Activated naive CD8-positive, alpha-beta T cell treated with anti-CD3 and anti-CD28 coated beads, Interleukin-2, amount 50 U/mL, for 16 hours (primary cell): ENCODE data around the gene MBOAT2.

ENCODE experiments used
- DNase-seq: peaks from one replicate; pipeline ENCODE4 v3.0.0-alpha.2; 2020; ENCODE audit warnings: low read depth, low spot score

The MBOAT2 gene

DNA sequence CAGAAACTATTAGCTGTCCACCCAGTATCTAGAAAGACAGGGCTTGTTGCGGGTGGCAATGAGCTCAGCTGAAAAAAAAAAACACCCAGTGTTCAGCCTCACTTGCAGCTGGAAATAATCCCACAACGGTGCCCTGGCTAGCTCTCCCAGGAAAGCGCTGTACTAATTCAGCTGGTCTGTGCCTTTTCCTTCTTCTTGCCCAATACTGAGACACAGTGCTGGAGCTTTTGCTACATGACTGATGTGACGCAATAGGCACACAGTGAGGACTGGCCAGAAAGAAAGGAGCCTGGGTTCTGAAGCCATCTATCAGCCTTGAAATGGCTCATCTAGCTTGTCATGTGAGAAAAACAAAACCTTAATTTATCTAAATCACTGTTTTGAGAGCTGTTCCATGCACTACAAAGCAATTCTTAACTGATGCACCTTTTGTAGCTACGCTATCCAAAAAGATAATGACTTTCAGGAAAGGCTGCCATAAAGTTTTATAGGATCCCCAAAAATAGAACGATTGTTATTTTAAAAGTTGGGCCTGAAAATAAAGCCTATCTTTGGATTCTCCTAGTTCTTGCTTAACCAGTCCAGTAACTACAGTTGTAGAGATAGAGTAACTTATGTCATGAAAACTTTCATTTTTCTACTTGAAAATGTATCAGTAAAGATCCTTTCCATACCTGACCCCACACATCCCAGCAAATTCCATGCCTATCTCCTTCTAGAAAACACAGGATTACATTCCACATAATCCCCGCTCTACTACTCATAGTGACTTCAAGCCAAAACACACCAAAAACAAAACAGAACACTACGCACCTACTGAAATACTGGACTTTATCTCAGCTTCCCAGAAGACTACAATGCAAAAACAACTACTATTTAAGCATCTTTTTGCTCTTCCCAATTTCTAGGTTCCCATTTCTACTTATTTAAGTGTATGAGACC is 181.9 kb downstream of the MBOAT2 start:
- no peak for DNase-seq

DNA sequence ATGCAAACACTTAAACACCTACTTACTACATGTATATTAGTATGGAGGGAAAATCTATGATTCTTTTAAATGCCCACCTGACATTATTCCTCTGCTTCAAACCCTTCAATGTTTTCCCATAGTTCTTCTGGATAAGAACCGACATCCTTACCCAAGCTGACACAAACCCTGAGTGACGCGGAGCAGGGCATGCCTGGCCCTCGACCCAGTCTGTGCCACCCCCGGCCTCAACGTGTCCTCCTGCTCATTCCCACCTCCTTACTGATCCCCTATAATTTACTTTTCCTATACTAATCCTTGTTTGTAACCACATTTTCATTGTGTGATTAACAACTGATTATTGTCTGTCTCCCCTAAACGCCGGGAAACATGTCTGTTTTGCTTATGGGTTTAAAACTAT is 183.5 kb downstream of the MBOAT2 start:
- no peak for DNase-seq

DNA sequence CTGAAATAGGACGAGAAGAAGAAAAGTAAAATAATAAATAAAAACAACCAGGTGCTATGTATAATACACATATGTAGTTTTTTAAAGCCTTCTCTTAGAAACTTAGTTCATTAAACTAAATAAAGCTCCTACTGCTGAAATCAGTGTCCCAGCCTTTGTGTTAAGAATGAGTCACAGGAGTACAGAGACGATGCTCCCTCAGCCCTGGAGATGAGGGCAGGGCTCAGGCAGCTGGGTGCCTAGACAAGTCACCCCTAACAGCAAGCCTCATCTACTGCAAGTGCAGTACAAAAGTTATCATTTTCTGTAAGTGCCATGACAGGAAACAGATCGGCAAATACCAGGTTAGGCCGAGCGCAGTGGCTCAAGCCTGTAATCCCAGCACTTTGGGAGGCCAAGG is 184.3 kb downstream of the MBOAT2 start:
- no peak for DNase-seq

DNA sequence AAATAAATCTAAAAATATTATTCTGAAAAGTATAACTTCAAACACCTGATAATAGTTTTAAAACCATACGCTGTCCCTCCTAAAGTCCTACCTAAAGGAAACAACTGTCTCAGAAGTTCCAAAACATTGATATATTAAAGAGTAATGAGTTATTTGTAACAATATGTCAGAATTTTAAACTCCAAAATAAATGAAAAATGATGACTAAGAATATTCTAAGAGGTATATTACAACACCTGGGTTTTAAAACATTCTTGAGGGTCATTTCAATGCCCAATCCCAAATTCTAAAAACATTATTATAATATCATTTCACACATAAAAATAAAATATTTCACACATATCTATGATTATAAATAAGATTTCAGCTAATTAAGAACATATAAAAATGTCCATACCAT is 186.3 kb downstream of the MBOAT2 start:
- DNase-seq = no peak

- no peak for DNase-seq
These were observed 196.4 kb downstream of the MBOAT2 start for GRCh38 chr2:8806885-8807704.

DNA sequence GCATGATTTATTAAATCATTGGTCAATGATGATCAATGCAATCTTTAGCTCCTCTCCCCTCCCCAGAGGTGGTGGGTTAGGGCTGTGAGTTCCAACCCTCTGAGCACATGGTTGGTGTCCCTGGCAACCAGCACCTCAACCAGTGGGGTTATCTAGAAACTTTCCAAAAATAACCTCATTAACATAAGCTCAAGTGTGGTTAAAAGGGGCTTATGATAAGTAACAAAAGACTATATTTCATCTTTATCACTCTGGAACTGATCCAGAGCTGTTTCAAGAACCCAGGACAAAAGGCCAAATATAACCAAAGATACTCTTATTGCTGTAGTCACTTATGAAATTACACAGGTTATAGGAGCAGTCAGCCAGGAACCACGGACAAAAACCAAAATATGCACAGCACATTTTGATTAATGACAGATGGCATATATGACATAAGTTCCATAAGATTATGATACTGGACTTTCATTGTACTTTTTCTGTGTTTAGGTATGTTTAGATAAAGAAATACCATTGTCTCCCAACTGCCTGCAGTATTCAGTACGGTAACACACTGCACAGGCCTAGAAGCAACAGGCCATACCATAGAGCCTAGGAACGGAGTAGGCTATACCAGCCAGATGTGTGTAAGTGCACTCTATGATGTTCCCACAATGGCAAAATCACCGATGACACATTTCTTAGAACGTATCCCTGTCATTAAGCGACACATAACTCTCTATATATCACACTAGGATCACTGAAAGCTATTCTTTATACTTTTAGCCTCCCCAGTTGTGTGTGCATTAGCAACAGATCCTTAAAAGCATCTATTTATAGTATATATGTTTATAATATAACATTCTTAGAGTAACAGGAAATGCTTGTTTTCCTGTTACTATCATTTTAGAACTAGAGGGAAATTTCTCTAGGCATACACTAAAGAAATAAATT is 197.9 kb downstream of the MBOAT2 start:
- DNase-seq = no peak

DNA sequence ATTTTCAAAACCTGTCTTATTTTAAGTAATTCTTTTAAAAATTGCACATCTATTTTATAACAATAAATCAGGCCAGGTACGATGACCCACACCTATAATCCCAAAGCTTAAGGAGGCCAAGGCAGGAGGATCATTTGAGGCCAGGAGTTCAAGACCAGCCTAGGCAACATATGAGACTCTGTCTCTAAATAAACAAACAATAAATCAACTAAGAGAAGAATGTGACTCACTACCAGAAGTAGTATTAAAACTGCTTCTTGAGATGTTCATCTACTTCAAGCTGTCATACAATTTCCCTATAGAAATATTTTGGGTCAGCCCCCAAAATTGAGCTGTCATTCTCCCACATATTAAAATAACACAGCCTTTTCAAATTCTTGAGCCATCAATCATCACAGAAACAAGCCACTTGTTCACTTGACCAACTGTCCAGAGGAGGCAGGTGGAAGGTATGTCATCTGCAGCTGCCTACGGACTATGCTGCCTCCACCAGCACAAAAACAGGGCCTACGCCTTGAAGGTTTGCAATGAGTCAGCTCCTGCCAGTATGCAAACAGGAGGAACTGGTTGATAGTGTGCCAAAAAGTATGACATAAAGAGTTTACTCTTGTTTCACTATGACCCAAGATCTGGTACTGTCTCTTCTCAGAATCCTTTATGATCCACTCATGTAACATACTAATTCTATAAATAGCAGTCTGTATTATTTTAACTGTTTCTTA is 199.7 kb downstream of the MBOAT2 start:
- no peak for DNase-seq

DNA sequence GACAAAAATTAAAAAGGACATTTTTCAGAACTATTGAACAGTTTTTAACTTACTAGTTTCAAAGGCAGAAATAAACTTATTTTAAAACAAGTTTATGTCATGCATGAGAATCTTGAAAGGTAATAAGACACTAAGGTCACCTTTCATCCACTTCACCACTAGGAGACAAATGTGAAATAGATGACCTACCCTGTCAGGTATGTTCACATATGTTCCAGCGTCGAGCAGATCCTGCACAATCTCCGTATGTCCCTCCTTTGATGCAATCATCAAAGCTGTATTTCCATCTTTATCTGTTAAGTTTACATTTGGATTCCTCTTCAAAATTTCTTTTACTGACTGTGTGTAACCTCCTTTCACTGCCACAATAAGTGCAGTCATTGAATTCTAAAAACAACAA is 200.7 kb downstream of the MBOAT2 start:
- DNase-seq = no peak
